ENCODE results near the gene ACOT6. TPM values are rescaled to one million over a fixed set of nuclear protein-coding genes. Genes with fewer than 3 reads are reported as not detected.
"Not testable (repeated sequence)": the region's sequence is repeated elsewhere in the genome, so short reads cannot be mapped to it uniquely, and the experiment has no call there.

Gene ACOT6, protein sequence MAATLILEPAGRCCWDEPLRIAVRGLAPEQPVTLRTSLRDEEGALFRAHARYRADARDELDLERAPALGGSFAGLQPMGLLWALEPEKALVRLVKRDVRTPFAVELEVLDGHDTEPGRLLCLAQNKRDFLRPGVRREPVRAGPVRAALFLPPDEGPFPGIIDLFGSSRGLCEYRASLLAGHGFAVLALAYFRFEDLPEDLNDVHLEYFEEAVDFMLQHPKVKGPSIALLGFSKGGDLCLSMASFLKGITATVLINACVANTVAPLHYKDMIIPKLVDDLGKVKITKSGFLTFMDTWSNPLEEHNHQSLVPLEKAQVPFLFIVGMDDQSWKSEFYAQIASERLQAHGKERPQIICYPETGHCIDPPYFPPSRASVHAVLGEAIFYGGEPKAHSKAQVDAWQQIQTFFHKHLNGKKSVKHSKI
- not detected for total RNA-seq

- H3K36me3 ChIP-seq = no peaks in the 10 kb centered on the region
- H3K27ac ChIP-seq = peak within 1 kb of the TSS; percentile 56 to 75 (median 72)
- no peak for TF ChIP-seq EP300 (IDR thresholded peaks at IDR 0.05)
- TF ChIP-seq POLR2A (IDR thresholded peaks at IDR 0.05) = peak in 1 of 4 donors; percentile 42
- DNase-seq = peak; percentile 56 to 93
- no peaks in the 10 kb centered on the region for H3K27me3 ChIP-seq
- 0% methylated on average over 39 to 55 of the region's 84 CpGs for WGBS, 2 donors
- H3K4me1 ChIP-seq = peaks cover 0 to 14% (median 6%) of the 10 kb centered on the region in 4 donors
- H3K9me3 ChIP-seq = no peaks in the 10 kb centered on the region
- ATAC-seq (ENCODE audit: low FRiP score in 2 of 2) = peak; percentile 87 to 93
- H3K4me3 ChIP-seq = peak within 1 kb of the TSS; percentile 56 to 89 (median 64)
Measured at GRCh38 chr14:73612339-73613045, at the start of gene ACOT6. Gene ACOT6, plus strand, starts transcription at chr14:73612517. Its CDS starts 55 bp downstream, at chr14:73612572.

DNA sequence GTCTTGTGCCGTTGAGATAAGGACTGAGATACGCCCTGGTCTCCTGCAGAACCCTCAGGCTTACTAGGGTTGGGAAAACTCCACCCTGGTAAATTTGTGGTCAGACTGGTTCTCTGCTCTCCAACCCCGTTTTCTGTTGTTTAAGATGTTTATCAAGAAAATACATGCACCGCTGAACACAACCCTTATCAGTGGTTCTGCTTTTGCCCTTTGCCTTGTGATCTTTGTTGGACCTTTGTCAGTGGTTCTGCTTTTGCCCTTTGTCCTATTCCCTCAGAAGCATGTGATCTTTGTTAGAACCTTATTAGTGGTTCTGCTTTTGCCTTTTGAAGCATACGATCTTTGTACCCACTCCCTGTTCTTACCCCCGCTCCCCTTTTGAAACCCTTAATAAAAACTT lies 49.6 kb upstream of the ACOT6 start:
- not testable (repeated sequence) for H3K9me3 ChIP-seq; H3K4me3 ChIP-seq; ATAC-seq (ENCODE audit: low FRiP score in 2 of 2); H3K27me3 ChIP-seq; H3K27ac ChIP-seq; H3K36me3 ChIP-seq; DNase-seq
- WGBS, 2 donors = 83 to 88% methylated on average over 6 of the region's 6 CpGs
- H3K4me1 ChIP-seq = peaks cover 0 to 17% (median 8%) of the 10 kb centered on the region in 4 donors

DNA sequence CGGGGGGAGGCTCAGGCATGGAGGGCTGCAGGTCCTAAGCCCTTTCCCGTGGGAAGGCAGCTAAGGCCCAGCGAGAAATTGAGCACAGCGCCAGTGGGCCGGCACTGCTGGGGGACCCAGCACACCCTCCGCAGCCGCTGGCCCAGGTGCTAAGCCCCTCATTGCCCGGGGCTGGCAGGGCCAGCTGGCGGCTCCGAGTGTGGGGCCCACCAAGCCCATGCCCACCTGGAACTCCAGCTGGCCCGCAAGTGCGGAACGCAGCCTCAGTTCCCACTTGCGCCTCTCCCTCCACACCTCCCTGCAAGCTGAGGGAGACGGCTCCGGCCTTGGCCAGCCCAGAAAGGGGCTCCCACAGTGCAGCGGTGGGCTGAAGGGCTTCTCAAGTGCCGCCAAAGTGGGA lies 45.9 kb upstream of the ACOT6 start:
- not testable (repeated sequence) for ATAC-seq (ENCODE audit: low FRiP score in 2 of 2)

GRCh38 chr14:73566935-73567334 lies 45.4 kb upstream of the ACOT6 start:
- not testable (repeated sequence) for H3K27me3 ChIP-seq; DNase-seq; H3K4me3 ChIP-seq; H3K27ac ChIP-seq; H3K9me3 ChIP-seq; ATAC-seq (ENCODE audit: low FRiP score in 2 of 2); H3K36me3 ChIP-seq
- 99 to 100% methylated on average over 4 to 6 of the region's 6 CpGs for WGBS, 2 donors
- peaks cover 8 to 44% (median 25%) of the 10 kb centered on the region in 4 donors for H3K4me1 ChIP-seq

More for the DNA sequence above, 45.9 kb upstream of the ACOT6 start:
- H3K9me3 ChIP-seq, H3K27ac ChIP-seq, H3K4me3 ChIP-seq, H3K36me3 ChIP-seq, H3K27me3 ChIP-seq: not testable (repeated sequence)
- peak in 1 of 2 donors; percentile 76 for DNase-seq
- WGBS, 2 donors = 96% methylated on average over 16 of the region's 18 CpGs; no CpG with 5 or more reads in 1 of the 2 donors
- peaks cover 8 to 44% (median 25%) of the 10 kb centered on the region in 4 donors for H3K4me1 ChIP-seq

DNA sequence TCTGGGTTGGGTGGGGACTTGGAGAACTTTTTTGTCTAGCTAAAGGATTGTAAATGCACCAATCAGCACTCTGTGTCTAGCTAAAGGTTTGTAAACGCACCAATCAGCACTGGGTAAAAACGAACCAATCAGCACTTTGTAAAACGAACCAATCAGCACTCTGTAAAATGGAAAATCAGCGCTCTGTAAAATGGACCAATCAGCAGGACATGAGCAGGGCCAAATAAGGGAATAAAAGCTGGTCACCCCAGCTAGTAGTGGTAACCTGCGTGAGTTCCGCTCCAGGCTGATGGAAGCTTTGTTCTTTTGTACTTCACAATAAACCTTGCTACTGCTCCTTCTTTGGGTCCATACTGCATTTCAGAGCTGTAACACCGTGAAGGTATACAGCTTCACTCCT lies 45.0 kb upstream of the ACOT6 start:
- DNase-seq = no peak
- no peaks in the 10 kb centered on the region for H3K27me3 ChIP-seq
- peak overlapping the region in 3 of 4 donors; percentile 61 to 94 (median 90) for H3K27ac ChIP-seq
- peaks cover 8 to 44% (median 25%) of the 10 kb centered on the region in 4 donors for H3K4me1 ChIP-seq
- peak overlapping the region in 1 of 4 donors; percentile 56 for H3K4me3 ChIP-seq
- no peak for ATAC-seq (ENCODE audit: low FRiP score in 2 of 2)
- no peaks in the 10 kb centered on the region for H3K36me3 ChIP-seq
- H3K9me3 ChIP-seq = peaks cover 0 to 4% (median 0%) of the 10 kb centered on the region in 4 donors
- WGBS, 2 donors = 92 to 95% methylated on average over 6 to 7 of the region's 7 CpGs
- TF ChIP-seq POLR2A (IDR thresholded peaks at IDR 0.05) (no peak), POLR2AphosphoS5 (IDR thresholded peaks at IDR 0.05) (no peak), EP300 (IDR thresholded peaks at IDR 0.05) (no peak), CTCF (IDR thresholded peaks at IDR 0.05) (no peak)

DNA sequence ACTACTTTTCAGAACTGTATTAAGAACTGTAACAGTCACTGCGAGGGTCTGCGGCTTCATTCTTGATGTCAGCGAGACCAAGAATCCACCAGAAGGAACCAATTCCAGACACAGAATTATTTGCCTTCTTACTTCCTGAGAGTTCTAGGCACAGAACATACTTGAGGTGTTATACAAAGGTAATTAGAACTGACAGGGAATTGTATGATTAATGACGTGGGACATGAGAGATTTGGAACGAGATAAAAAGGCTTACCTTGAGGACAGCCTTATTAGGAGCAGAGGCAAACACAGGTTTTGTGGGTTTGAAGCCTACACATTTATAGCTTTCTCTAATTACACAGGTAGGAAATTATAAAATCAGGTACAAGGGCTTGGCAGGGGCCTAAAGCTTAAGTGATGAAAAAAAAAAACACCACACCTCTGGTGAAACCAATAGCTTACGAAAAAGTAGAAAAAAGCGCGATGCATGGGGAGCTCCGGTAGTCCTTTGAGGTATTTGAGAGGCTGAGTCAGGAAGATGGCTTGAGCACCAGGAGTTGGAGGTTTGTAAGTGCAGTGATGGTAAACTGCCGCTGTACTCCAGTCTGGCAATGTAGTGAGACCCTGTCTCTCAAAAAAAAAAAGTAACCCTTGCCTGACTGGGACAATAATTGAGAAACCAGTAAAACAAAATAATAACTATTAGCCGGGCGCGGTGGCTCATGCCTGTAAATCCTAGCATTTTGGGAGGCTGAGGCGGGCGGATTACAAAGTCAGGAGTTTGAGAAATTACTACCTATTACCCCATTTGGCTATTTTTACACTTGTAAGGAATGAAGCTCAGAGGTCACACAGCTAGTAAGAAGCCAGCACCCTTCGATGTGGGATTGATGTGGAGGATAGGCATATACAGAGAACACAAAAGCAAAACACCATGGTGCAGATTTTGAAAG lies 44.1 kb upstream of the ACOT6 start:
- DNase-seq (peak in 1 of 2 donors; percentile 50), ATAC-seq (ENCODE audit: low FRiP score in 2 of 2) (peak in 1 of 2 donors; percentile 39)
- H3K4me1 ChIP-seq = peaks cover 8 to 44% (median 25%) of the 10 kb centered on the region in 4 donors
- H3K36me3 ChIP-seq = no peaks in the 10 kb centered on the region
- peak overlapping the region; percentile 82 to 94 (median 90) for H3K27ac ChIP-seq
- TF ChIP-seq POLR2A (IDR thresholded peaks at IDR 0.05) (no peak), CTCF (IDR thresholded peaks at IDR 0.05) (no peak), EP300 (IDR thresholded peaks at IDR 0.05) (no peak), POLR2AphosphoS5 (IDR thresholded peaks at IDR 0.05) (no peak)
- no peaks in the 10 kb centered on the region for H3K9me3 ChIP-seq
- peak overlapping the region; percentile 56 to 73 (median 65) for H3K4me3 ChIP-seq
- H3K27me3 ChIP-seq = no peaks in the 10 kb centered on the region
- 65 to 68% methylated on average over 16 of the region's 16 CpGs for WGBS, 2 donors

GRCh38 chr14:73568886-73569184 lies 43.5 kb upstream of the ACOT6 start:
- 12 to 22% methylated on average over 2 to 4 of the region's 4 CpGs for WGBS, 2 donors
- not testable (repeated sequence) for ATAC-seq (ENCODE audit: low FRiP score in 2 of 2); H3K36me3 ChIP-seq; H3K9me3 ChIP-seq; H3K27me3 ChIP-seq; DNase-seq
- H3K4me1 ChIP-seq = peaks cover 8 to 44% (median 25%) of the 10 kb centered on the region in 4 donors
- H3K4me3 ChIP-seq = peak overlapping the region; percentile 56 to 73 (median 65)
- H3K27ac ChIP-seq = peak overlapping the region; percentile 82 to 94 (median 90)

All from upper lobe of left lung (tissue), 6 donors.